Measurements from ENCODE around the gene TRIM65.

DNA sequence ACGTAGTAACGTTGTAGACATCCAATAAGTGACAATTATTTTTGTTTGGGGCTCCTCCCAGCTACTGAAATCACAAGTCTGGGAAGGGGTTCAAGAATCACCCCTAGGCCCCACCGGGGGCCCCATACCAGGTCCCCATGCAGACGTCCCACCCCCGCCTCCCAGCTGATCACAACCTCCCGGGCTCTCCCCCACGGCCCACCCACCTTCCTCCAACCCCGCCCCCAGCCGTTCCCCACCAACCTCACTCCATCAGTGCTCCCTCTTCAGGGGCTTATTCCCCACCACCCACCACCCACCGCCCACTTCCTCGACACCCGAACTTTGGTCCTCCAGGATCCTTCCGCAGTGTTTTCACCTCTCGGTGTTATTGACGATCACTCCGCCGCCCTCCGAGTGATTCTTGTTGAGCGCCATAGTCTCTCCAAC is 41.9 kb downstream of the TRIM65 start:
- TF ChIP-seq, protein P1, sequence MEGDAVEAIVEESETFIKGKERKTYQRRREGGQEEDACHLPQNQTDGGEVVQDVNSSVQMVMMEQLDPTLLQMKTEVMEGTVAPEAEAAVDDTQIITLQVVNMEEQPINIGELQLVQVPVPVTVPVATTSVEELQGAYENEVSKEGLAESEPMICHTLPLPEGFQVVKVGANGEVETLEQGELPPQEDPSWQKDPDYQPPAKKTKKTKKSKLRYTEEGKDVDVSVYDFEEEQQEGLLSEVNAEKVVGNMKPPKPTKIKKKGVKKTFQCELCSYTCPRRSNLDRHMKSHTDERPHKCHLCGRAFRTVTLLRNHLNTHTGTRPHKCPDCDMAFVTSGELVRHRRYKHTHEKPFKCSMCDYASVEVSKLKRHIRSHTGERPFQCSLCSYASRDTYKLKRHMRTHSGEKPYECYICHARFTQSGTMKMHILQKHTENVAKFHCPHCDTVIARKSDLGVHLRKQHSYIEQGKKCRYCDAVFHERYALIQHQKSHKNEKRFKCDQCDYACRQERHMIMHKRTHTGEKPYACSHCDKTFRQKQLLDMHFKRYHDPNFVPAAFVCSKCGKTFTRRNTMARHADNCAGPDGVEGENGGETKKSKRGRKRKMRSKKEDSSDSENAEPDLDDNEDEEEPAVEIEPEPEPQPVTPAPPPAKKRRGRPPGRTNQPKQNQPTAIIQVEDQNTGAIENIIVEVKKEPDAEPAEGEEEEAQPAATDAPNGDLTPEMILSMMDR (IDR thresholded peaks at IDR 0.05): no peak
- no peak for TF ChIP-seq ZFX (IDR thresholded peaks at IDR 0.05; ENCODE audit: borderline replicate concordance)

Data from 22Rv1 (cell line).